ENCODE results near the gene C1QTNF7. TPM values are rescaled to one million over a fixed set of nuclear protein-coding genes. Genes with fewer than 3 reads are reported as not detected.

Gene C1QTNF7
- total RNA-seq, 1 donor from 2014 or later = 52.7 TPM

DNA sequence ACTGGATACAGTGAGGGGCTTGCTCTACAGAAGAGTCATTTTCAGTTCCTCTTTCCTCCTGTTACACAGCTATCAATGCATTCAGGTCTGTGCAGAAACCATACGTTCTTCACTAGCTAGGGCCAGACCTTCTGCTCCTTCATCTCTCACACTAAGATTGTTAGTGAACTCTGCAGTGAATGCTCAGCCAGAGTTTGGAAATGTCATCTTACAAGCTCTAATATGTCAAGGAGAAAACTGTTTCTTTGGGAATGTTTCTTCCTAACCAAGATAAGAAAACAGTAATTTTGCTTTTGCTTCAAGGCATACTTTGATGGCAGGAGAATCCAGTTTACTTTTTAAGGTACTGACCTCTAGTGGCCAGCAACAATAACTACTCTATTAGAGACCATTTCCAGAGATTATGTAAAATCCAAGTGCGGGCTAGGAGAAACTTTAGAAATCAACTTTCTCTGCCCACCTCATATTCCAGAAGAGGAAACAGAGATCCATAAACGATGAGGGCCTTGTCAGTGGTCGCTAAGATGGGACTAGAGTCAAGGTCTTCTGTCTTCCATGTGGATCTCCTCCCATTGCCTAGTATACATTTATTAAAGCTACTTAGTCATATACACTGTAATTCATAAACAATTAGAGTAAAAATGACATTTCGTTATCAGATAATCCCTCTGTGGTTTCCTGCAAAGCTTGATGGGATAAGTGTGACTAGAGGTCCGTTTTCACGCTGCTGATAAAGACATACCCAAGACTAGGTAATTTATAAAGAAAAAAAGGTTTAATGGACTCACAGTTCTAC is 29.8 kb downstream of the C1QTNF7 start:
- peak; percentile 81 for DNase-seq (ENCODE audit: low spot score)

- DNase-seq (ENCODE audit: low spot score) = no peak
Observed at GRCh38 chr4:15458616-15459015, 30.8 kb downstream of the C1QTNF7 start.

DNA sequence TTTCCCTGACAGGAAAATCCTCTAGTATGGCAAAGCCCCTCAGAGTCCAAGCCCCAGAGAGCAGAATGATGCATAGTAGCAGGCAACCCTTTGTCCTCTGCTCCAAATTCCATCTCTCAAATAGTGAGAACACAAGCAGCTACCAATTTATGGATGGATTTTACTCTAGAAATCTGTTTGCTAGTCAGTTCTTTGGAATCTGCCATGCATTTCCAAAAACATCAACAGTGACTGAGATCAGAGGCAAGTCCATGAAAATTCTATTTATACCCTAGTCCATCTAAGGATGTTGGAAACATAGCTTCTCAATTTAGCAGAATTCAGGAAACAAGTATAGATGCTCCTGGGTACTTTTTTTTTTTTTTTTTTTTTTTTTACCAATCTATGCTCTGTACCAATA is 31.9 kb downstream of the C1QTNF7 start:
- no peak for DNase-seq (ENCODE audit: low spot score)

DNA sequence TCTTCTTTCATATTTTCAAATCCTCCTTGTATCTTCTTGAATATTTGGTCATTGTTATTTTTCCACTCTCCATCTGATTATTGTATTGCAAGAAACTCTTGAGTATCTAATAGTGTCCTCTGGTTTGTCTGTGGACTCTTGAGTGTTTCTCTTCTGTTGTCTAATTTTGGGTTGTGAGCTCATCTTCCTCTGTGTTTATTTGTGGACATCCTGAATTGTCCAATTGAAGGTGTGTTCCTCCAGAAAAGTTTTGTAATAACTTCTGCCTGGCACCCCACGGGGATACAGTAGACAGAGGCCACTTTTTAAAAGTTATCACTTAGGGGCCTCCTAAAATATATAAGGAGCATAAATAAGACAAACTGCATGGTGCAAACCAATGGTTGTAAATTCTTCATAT is 38.8 kb downstream of the C1QTNF7 start:
- no peak for DNase-seq (ENCODE audit: low spot score)

GRCh38 chr4:15469402-15470127 is 41.7 kb downstream of the C1QTNF7 start, which contains the start of gene CC2D2A:
Gene CC2D2A (plus strand): TSS chr4:15469882. CDS start chr4:15475933, 6,051 bp downstream.
- peak; percentile 91 for DNase-seq (ENCODE audit: low spot score)

DNA sequence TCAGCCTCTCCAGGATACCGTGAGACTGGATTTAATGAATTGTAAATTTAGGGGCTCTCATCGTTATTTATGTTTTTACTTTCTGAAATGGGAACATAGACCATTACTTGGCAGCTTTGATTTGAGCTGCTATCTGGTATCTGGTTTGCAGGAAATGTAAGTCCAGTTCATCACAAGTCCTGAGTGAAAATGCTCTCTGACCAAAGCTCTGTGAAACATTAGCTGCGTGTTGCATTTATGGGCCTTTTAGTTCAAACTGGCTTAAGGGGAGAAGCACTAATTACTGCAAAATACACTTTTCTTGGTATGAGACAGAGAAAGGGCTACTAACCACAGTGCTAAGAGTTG is 42.3 kb downstream of the C1QTNF7 start:
- DNase-seq (ENCODE audit: low spot score) = peak; percentile 55

- no peak for DNase-seq (ENCODE audit: low spot score)
Observed at GRCh38 chr4:15476396-15476795, 48.6 kb downstream of the C1QTNF7 start.

- DNase-seq (ENCODE audit: low spot score) = no peak
Observed at GRCh38 chr4:15478724-15479088, 50.9 kb downstream of the C1QTNF7 start.

- DNase-seq (ENCODE audit: low spot score) = peak; percentile 96
Observed at GRCh38 chr4:15479089-15479912, 51.5 kb downstream of the C1QTNF7 start.

- DNase-seq (ENCODE audit: low spot score) = peak; percentile 49
Observed at GRCh38 chr4:15479913-15480185, 52.0 kb downstream of the C1QTNF7 start.

DNA sequence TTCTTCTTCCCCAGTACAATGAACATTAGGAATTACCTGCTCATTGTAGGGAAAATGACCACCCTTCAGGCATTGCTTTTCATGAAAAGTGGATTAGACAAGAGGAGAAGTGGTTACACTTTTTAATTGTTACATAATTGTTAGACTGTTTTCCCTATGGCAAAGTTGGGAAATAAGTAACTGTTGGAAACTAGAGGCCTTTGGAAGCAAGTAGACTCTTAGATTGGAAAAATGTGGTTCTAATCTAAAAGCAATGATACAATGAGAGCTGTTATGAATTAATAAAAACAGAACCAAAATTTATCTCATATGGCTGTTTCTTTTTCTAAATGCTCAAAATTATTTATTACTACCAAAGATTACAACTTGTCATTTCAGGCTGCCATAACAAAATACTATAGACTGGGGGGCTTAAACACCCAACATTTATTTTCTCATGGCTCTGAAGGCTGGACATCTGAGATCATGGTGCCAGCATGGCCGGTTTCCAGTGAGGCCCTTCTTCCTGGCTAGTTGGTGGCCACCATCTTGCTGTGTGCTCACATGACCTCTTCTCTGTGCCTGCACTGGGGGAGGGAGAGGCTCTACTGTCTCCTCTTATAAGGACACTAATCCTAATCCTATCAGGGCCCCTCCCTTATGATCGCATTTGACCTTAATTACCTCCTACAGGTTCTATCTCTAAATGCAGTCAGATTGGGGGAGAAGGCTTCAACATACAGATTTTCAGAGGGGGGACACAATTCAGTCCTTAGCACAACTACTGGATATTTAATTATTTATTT is 54.3 kb downstream of the C1QTNF7 start:
- no peak for DNase-seq (ENCODE audit: low spot score)

DNA sequence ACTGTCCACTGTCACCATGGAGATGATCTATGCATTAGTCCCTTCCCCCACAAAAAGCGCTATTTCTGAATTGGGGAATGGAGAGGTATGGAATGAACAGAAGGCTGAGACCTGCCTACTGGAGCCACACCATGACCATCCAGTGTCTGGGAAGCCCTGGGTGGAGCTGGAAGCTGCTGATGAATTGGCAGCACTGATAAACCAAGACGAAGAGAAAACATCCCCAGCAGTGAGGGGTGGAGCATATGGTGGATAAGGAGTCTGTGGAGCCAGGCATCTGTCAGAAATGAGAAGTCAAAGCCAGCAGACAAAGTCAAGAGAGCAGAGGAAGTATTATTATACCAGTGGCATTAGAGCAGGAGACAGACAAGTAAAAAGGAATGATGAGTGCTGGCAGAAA is 55.0 kb downstream of the C1QTNF7 start:
- no peak for DNase-seq (ENCODE audit: low spot score)

DNA sequence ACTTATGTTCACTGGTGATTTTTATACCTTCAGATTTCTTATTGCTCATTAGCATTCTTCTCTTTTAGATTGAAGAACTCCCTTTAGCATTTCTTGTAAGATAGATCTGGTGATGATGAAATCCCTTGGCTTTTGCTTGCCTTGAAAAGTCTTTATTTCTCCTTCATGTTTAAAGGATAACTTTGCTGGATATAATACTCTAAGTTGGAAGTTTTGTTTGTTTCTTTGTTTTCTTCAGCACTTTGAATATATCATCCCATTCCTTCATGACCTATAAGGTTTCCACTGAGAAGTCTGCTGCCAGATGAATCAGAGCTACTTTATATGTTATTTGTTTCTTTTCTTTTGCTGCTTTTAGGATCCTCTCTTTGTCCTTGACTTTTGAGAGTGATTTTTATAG is 60.3 kb downstream of the C1QTNF7 start:
- DNase-seq (ENCODE audit: low spot score) = no peak

DNA sequence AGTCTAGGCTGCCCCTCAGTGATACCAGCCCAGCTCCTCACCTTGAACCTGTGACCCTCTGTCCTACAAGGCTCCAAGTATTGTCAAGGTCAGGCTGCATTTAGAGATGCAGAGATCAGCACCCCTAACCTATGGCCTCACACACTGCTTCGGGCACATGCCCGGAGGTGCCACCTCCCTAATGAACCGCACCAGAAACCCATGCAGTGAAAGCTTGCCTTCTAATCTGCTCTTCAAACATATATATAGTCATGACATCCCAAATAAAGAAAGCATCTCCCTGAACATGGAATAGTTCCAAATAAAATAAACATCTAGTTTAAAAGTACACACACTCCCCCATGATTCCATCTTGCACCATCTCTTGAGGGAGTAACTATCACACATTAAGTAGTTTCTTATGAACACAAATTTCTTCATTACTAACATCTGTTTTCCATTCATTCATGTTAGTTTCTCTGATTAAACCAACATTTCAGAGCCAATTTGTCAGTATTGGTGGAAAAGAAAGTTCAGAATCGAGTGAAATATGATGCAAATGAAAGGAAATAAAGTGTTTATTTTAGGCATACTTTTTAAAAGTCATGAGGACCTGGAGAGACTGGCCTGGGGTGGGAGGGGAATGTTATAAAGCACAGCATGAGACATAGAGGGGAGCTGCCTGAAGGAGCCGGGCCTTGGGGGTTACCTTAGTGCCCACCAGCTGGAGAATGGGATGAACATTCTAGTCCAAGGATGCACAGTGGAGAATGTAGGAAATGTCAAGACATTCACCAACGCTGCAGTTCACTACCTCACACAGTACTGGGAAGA is 61.0 kb downstream of the C1QTNF7 start:
- no peak for DNase-seq (ENCODE audit: low spot score)

- DNase-seq (ENCODE audit: low spot score) = no peak
Observed at GRCh38 chr4:15489551-15489950, 61.7 kb downstream of the C1QTNF7 start.

DNA sequence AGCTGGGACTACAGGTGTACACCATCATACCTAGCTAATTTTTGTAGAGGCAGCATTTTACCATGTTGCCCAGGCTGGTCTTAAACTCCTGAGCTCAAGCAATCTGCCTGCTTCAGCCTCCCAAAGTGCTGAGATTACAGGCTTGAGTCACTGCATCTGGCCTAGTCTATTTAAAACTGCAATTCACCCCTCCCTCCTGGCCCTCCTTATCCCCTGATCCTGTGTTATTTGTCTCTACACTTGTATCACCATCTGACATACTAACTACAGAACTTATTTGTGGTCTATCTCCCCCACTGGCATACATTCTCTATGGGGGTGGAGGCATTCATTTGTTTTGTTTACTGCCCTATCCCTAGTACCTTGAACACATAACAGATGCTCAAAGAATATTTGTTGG is 65.6 kb downstream of the C1QTNF7 start:
- DNase-seq (ENCODE audit: low spot score) = peak; percentile 84

DNA sequence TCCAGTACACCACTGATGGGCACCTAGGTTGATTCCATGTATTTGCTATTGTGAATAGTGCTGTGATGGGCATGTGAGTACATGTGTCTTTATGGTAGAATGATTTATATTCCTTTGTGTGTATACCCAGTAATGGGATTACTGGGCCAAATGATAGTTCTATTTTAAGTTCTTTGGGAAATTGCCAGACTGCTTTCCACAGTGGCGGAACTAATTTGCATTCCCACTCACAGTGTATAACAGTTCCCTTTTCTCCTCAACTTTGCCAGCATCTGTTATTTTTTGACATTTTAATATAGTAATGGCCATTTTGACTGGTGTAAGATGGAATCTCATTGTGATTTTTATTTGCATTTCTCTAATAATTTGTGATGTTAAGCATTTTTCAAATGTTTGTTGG is 67.8 kb downstream of the C1QTNF7 start:
- no peak for DNase-seq (ENCODE audit: low spot score)

Data from umbilical cord (tissue), 2 donors.